Measurements from ENCODE around the gene AHCYL2.
"Not testable (repeated sequence)": the region's sequence is repeated elsewhere in the genome, so short reads cannot be mapped to it uniquely, and the experiment has no call there.

Gene AHCYL2

GRCh38 chr7:129462420-129462819, 237.6 kb downstream of the AHCYL2 start:
- DNase-seq = no peak

DNA sequence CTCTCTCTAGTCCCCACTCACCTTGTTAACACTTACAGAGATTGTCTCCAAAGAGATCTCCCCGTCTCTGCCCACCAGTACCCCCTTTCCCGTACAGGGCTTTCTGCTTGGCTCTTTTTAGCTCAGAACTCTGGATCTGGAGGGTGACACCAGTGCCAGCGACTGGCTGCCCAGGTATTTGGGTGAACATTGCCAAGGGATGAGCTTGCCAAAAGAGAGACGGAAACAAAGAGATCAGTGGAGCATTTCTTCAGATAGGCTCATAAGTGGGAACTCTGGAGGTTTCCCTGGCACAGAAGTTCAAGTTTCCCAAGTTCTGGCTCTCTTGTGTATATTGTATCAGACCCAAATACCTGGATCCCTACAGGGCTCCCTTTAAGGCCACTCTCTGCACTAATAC, 239.4 kb downstream of the AHCYL2 start:
- no peak for DNase-seq

GRCh38 chr7:129465080-129465479, 240.2 kb downstream of the AHCYL2 start:
- DNase-seq = no peak

GRCh38 chr7:129466796-129467195, 242.0 kb downstream of the AHCYL2 start:
- no peak for DNase-seq

DNA sequence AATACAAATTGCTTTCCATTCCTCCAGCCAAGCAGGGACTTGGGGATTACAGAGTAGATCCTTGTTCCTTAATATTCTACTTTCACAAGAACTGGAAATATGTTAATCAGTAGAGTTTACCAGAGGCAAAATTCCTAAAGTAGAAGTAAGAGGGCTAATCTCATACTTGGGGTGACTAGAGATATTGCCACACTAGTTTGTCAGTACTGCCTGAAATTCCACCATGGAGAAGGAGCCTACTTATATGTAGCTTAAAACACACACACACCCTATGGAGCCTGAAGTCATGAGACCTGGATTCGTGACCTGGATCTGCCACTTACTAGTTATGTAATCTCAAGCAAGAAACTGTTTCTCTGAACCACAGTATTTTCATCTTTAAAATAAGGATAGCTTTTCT, 243.3 kb downstream of the AHCYL2 start:
- no peak for DNase-seq

DNA sequence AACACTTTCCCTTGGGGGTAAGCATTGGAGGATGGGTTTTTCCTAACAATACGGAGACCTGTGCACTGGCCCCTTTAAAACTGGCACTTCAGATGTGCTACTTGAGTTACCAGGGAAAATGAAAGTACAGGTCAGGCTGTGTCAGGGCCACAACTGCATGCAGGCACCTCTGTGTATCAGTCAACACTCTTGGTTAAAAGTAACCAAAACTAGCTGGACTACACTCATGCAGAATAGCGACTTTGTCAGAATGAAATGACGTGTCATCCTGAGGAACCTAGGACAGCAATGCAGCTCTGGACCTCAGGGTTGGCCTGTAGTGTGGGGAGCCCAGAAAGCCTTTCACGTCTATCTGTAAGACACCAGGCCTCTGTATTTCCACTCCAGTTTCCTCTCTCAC, 243.7 kb downstream of the AHCYL2 start:
- no peak for DNase-seq

DNA sequence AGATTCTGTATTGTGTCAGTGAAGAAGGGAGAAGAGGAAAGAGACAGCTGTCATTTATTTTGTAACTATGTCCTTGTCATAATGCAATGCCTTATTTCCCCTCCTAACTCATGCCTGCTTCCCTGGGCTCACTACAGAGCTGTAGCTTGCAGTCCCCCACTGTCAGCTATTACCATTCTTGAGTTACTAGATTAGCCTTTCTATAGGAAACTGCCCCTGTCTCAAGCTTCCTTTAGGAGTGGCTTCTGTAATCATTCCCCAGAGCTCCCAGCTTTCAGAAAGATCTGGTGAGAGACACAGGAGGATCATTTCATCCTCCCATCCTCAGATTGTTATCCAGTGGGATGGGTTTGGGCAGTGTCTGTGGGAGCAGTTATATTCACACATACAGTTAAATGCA, 245.1 kb downstream of the AHCYL2 start:
- no peak for DNase-seq

DNA sequence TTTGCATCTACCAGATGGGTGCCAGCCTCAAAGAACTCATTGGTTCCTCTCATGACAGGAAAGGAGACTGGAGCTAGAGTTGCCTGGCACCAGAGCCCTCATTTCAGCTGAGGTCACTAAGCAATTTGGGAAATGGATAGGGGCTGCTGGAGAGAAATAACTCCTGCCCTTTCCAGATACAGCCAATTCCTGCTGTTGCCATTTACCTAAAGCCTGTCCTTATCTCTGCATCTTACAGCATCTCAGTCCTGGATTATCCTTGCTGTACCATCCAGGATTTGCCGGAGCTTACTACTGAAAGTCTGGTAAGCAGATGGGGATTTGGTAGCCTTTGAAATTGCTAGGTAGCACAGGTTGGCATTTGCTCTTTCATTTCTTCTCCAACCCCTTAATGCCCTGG, 245.6 kb downstream of the AHCYL2 start:
- no peak for DNase-seq

DNA sequence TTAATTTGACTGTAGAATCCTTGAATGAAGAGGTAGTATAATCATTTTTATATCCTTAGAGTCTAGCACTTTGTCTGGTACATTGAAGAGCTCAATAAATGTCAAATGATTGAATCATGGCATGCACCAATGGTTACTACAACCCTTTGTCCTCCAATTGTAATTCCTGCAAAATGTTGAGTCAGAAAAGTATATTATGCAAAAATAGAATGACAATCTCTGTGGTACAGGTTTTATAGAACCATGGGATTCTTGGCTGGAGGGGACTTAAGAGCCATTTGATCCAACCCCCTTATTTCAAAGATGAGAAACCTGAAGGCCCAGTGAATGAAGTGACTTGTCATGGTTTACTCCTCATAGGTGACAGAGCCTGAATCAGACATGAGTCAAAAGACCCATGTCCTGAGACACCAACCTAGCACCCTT, 246.6 kb downstream of the AHCYL2 start:
- no peak for DNase-seq

GRCh38 chr7:129475931-129476330, 251.1 kb downstream of the AHCYL2 start:
- not testable (repeated sequence) for DNase-seq

- not testable (repeated sequence) for DNase-seq
Measured at GRCh38 chr7:129476398-129476797, 251.6 kb downstream of the AHCYL2 start.

All from NCI-H2081 (cell line).